Measurements from ENCODE around the gene KRTAP12-2.
"Not testable (repeated sequence)": the region's sequence is repeated elsewhere in the genome, so short reads cannot be mapped to it uniquely, and the experiment has no call there.

Gene KRTAP12-2

GRCh38 chr21:44664691-44665090, 2.0 kb downstream of the KRTAP12-2 start:
- TF ChIP-seq CTCF (IDR thresholded peaks at IDR 0.05; ENCODE audit: low read length) (no peak), EZH2phosphoT487 (IDR thresholded peaks at IDR 0.05; ENCODE audit: low read length) (no peak), EZH2 (optimal IDR thresholded peaks at IDR 0.05; ENCODE audit: low read depth, low read length) (no peak)
- Histone ChIP-seq H3K27me3 (replicated peaks; ENCODE audit: insufficient read depth, low read length) (peaks cover 89% of the 10 kb centered on the region), H3K4me2 (ENCODE audit: low read depth, low read length) (no peak overlapping the region), H2AFZ (ENCODE audit: low read length) (no peak overlapping the region), H3K4me3 (ENCODE audit: low read length) (no peak overlapping the region), H3F3A (ENCODE audit: insufficient read depth, low read length) (no peaks in the 10 kb centered on the region), H3K9me2 (replicated peaks; ENCODE audit: insufficient read depth, low read length) (no peaks in the 10 kb centered on the region), H3K4me1 (ENCODE audit: low read length) (no peaks in the 10 kb centered on the region), H4K20me1 (ENCODE audit: insufficient read depth, low read length) (no peaks in the 10 kb centered on the region), H3K36me3 (replicated peaks; ENCODE audit: insufficient read depth, low read length) (no peaks in the 10 kb centered on the region), H3K9me3 (replicated peaks; ENCODE audit: insufficient read depth, low read length) (no peaks in the 10 kb centered on the region), H3K79me2 (ENCODE audit: low read length) (no peaks in the 10 kb centered on the region), H3K27ac (ENCODE audit: low read length) (no peak overlapping the region), H3K9ac (ENCODE audit: low read length) (no peak overlapping the region)
- DNase-seq = no peak

DNA sequence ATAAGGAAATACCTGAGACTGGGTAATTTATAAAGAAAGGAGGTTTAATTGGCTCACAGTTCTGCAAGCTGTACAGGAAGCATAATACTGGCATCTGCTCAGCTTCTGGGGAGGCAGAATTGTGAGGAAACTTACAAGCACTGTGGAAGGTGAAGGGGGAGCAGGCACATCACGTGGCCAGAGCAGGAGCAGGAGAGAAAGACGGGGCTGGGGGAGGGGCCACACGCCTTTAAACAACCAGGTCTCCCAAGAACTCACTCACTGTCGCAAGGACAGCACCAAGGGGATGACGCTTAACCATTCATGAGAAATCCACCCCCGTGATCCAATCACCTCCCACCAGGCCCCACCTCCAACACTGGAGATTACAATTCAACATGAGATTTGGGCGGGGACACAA, 5.2 kb downstream of the KRTAP12-2 start:
- not testable (repeated sequence) for DNase-seq; H2AFZ ChIP-seq (ENCODE audit: low read length); H3F3A ChIP-seq (ENCODE audit: insufficient read depth, low read length); H3K27ac ChIP-seq (ENCODE audit: low read length); H4K20me1 ChIP-seq (ENCODE audit: insufficient read depth, low read length); H3K9ac ChIP-seq (ENCODE audit: low read length); H3K4me3 ChIP-seq (ENCODE audit: low read length); H3K4me1 ChIP-seq (ENCODE audit: low read length); H3K79me2 ChIP-seq (ENCODE audit: low read length); H3K9me2 ChIP-seq (replicated peaks; ENCODE audit: insufficient read depth, low read length); H3K36me3 ChIP-seq (replicated peaks; ENCODE audit: insufficient read depth, low read length); H3K4me2 ChIP-seq (ENCODE audit: low read depth, low read length); H3K9me3 ChIP-seq (replicated peaks; ENCODE audit: insufficient read depth, low read length)
- H3K27me3 ChIP-seq (replicated peaks; ENCODE audit: insufficient read depth, low read length) = peaks cover 86% of the 10 kb centered on the region

GRCh38 chr21:44658913-44659595, 7.7 kb downstream of the KRTAP12-2 start:
- DNase-seq = no peak
- no peak overlapping the region for H2AFZ ChIP-seq (ENCODE audit: low read length)
- no peaks in the 10 kb centered on the region for H3K9me3 ChIP-seq (replicated peaks; ENCODE audit: insufficient read depth, low read length)
- H3K4me2 ChIP-seq (ENCODE audit: low read depth, low read length) = no peak overlapping the region
- no peak for TF ChIP-seq EZH2phosphoT487 (IDR thresholded peaks at IDR 0.05; ENCODE audit: low read length)
- TF ChIP-seq CTCF (IDR thresholded peaks at IDR 0.05; ENCODE audit: low read length) = no peak
- no peak for TF ChIP-seq EZH2 (optimal IDR thresholded peaks at IDR 0.05; ENCODE audit: low read depth, low read length)
- no peaks in the 10 kb centered on the region for H3K36me3 ChIP-seq (replicated peaks; ENCODE audit: insufficient read depth, low read length)
- H3K27ac ChIP-seq (ENCODE audit: low read length) = no peak overlapping the region
- no peaks in the 10 kb centered on the region for H3K9me2 ChIP-seq (replicated peaks; ENCODE audit: insufficient read depth, low read length)
- no peaks in the 10 kb centered on the region for H4K20me1 ChIP-seq (ENCODE audit: insufficient read depth, low read length)
- H3K4me3 ChIP-seq (ENCODE audit: low read length) = no peak overlapping the region
- no peaks in the 10 kb centered on the region for H3K4me1 ChIP-seq (ENCODE audit: low read length)
- no peaks in the 10 kb centered on the region for H3K79me2 ChIP-seq (ENCODE audit: low read length)
- H3F3A ChIP-seq (ENCODE audit: insufficient read depth, low read length) = no peaks in the 10 kb centered on the region
- H3K9ac ChIP-seq (ENCODE audit: low read length) = no peak overlapping the region
- peaks cover 78% of the 10 kb centered on the region for H3K27me3 ChIP-seq (replicated peaks; ENCODE audit: insufficient read depth, low read length)

GRCh38 chr21:44658541-44658910, 8.2 kb downstream of the KRTAP12-2 start:
- Histone ChIP-seq H3K4me1 (ENCODE audit: low read length) (no peaks in the 10 kb centered on the region), H3K36me3 (replicated peaks; ENCODE audit: insufficient read depth, low read length) (no peaks in the 10 kb centered on the region), H3K79me2 (ENCODE audit: low read length) (no peaks in the 10 kb centered on the region), H3K4me3 (ENCODE audit: low read length) (no peak overlapping the region), H3K9me2 (replicated peaks; ENCODE audit: insufficient read depth, low read length) (no peaks in the 10 kb centered on the region), H3K27ac (ENCODE audit: low read length) (no peak overlapping the region), H2AFZ (ENCODE audit: low read length) (no peak overlapping the region), H3K9me3 (replicated peaks; ENCODE audit: insufficient read depth, low read length) (no peaks in the 10 kb centered on the region), H3K27me3 (replicated peaks; ENCODE audit: insufficient read depth, low read length) (peaks cover 78% of the 10 kb centered on the region), H3K9ac (ENCODE audit: low read length) (no peak overlapping the region), H4K20me1 (ENCODE audit: insufficient read depth, low read length) (no peaks in the 10 kb centered on the region), H3F3A (ENCODE audit: insufficient read depth, low read length) (no peaks in the 10 kb centered on the region), H3K4me2 (ENCODE audit: low read depth, low read length) (no peak overlapping the region)
- TF ChIP-seq EZH2 (optimal IDR thresholded peaks at IDR 0.05; ENCODE audit: low read depth, low read length) (no peak), EZH2phosphoT487 (IDR thresholded peaks at IDR 0.05; ENCODE audit: low read length) (no peak), CTCF (IDR thresholded peaks at IDR 0.05; ENCODE audit: low read length) (no peak)
- DNase-seq = no peak

All from MM.1S (cell line).